K562 (cell line): Measurements from ENCODE around the gene PYDC1. TPM values are rescaled to one million over a fixed set of nuclear protein-coding genes. Genes with fewer than 3 reads are reported as not detected.
A peak's percentile ranks its signal among the peaks of the same experiment; 100 is the strongest.

Source experiments
- CSDE1 ChIP-seq, 2 experiments: fragments of 450-650 bp; IDR thresholded peaks; 2 replicates each; pipeline ENCODE4 v1.6.1; 2016; ENCODE audit warnings: mild to moderate bottlenecking in 1 of 2
- DNMT1 ChIP-seq: fragments of 450-650 bp; IDR thresholded peaks from 2 replicates; pipeline ENCODE4 v1.6.1; 2016; ENCODE audit warnings: antibody characterized with exemption, mild to moderate bottlenecking
- HBP1 ChIP-seq: fragments of 450-650 bp; formaldehyde crosslinking; IDR thresholded peaks from 2 replicates; pipeline ENCODE4 v1.4.0; 2022; ENCODE audit warnings: missing genetic modification characterization
- HEY1 ChIP-seq: fragments of 250-450 bp; sonication (Bioruptor Pico); IDR thresholded peaks from 2 replicates; pipeline ENCODE4 v1.5.0; 2020; ENCODE audit warnings: mild to moderate bottlenecking, moderate library complexity, borderline replicate concordance
- KLF1 ChIP-seq: fragments of 450-650 bp; IDR thresholded peaks from 2 replicates; pipeline ENCODE4 v1.6.1; 2016; ENCODE audit warnings: missing genetic modification characterization, missing compliant biosample characterization
- OTX1 ChIP-seq: fragments of 450-650 bp; formaldehyde crosslinking; IDR thresholded peaks from 2 replicates; pipeline ENCODE4 v1.4.0; 2022; ENCODE audit warnings: mild to moderate bottlenecking
- POLR2A ChIP-seq: fragments of 450-650 bp; conservative IDR thresholded peaks from 2 replicates; pipeline ENCODE4 v1.6.1; 2016
- PRMT5 ChIP-seq: sonication (generic); formaldehyde crosslinking; IDR thresholded peaks from 2 replicates; pipeline ENCODE4 v1.5.0; 2020; ENCODE audit warnings: missing genetic modification reagents
- SLC30A9 ChIP-seq: fragments of 250-450 bp; sonication (Bioruptor Pico); IDR thresholded peaks from 2 replicates; pipeline ENCODE4 v1.8.0; 2022; ENCODE audit warnings: mild to moderate bottlenecking, moderate library complexity
- TCF3 ChIP-seq: sonication (generic); formaldehyde crosslinking; IDR thresholded peaks from 2 replicates; pipeline ENCODE4 v1.4.0; 2020; ENCODE audit warnings: mild to moderate bottlenecking, missing genetic modification reagents
- ZNF324 ChIP-seq: fragments of 250-450 bp; sonication (Bioruptor Pico); IDR thresholded peaks from 2 replicates; pipeline ENCODE4 v1.4.0; 2020; ENCODE audit warnings: mild to moderate bottlenecking
- polyA plus RNA-seq, 8 experiments: library from polyadenylated mRNA; depleted of rRNA in 4 of 8; stranded (reverse) in 5 of 8; unstranded in 3 of 8; fragments of >200 nt; fragmentation: Nextera tagmentation in 2 of 8; fragmentation: Illumina TruSeq in 1 of 8; extraction: Ambion mirVana in 2 of 8; extraction: Trizol in 1 of 8; gene quantifications; 2 replicates each; pipeline versions ENCODE4 v1.2.1 to v1.2.3, GENCODE V29; 2011 to 2014; ENCODE audit warnings: inconsistent platforms in 1 of 8, missing spikeins in 1 of 8
- total RNA-seq, 7 experiments: library from RNA; depleted of rRNA in 6 of 7; stranded (reverse); fragments of >200 nt in 6 of 7; fragmentation: Illumina TruSeq in 2 of 7; extraction: Trizol in 2 of 7; gene quantifications; 2 replicates each; pipeline versions ENCODE4 v1.2.1 to v1.2.3, GENCODE V29; 2011 to 2021; ENCODE audit warnings: low replicate concordance in 1 of 7
- TF ChIP-seq, protein P1 (sequence below): sonication (generic); formaldehyde crosslinking; IDR thresholded peaks from 2 replicates; pipeline ENCODE4 v1.8.0; 2023; ENCODE audit warnings: mild to moderate bottlenecking, missing genetic modification reagents
- TF ChIP-seq, protein P2 (sequence below), 2 experiments: IDR thresholded peaks; 2 replicates each; pipeline ENCODE4 v1.6.1; 2011; ENCODE audit warnings: borderline replicate concordance in 1 of 2, control low read depth in 1 of 2, low read depth in 1 of 2, low read length in 1 of 2, mild to moderate bottlenecking in 1 of 2, mixed read lengths in 1 of 2, moderate library complexity in 1 of 2; ENCODE audit not compliant: insufficient read depth in 1 of 2, insufficient read length in 1 of 2, poor library complexity in 1 of 2, severe bottlenecking in 1 of 2; ENCODE audit errors: extremely low read depth in 1 of 2
- TF ChIP-seq, protein P3 (sequence below): fragments of 450-650 bp; formaldehyde crosslinking; IDR thresholded peaks from 2 replicates; pipeline ENCODE4 v1.4.0; 2022; ENCODE audit warnings: mild to moderate bottlenecking, moderate library complexity

Gene PYDC1
- total and polyA plus RNA-seq, 9 of the 15 experiments (the other 6 are each of a cell fraction or from before 2014, with no cell fraction given) = not detected

- TF ChIP-seq, protein P1, sequence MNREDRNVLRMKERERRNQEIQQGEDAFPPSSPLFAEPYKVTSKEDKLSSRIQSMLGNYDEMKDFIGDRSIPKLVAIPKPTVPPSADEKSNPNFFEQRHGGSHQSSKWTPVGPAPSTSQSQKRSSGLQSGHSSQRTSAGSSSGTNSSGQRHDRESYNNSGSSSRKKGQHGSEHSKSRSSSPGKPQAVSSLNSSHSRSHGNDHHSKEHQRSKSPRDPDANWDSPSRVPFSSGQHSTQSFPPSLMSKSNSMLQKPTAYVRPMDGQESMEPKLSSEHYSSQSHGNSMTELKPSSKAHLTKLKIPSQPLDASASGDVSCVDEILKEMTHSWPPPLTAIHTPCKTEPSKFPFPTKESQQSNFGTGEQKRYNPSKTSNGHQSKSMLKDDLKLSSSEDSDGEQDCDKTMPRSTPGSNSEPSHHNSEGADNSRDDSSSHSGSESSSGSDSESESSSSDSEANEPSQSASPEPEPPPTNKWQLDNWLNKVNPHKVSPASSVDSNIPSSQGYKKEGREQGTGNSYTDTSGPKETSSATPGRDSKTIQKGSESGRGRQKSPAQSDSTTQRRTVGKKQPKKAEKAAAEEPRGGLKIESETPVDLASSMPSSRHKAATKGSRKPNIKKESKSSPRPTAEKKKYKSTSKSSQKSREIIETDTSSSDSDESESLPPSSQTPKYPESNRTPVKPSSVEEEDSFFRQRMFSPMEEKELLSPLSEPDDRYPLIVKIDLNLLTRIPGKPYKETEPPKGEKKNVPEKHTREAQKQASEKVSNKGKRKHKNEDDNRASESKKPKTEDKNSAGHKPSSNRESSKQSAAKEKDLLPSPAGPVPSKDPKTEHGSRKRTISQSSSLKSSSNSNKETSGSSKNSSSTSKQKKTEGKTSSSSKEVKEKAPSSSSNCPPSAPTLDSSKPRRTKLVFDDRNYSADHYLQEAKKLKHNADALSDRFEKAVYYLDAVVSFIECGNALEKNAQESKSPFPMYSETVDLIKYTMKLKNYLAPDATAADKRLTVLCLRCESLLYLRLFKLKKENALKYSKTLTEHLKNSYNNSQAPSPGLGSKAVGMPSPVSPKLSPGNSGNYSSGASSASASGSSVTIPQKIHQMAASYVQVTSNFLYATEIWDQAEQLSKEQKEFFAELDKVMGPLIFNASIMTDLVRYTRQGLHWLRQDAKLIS (CRISPR knock-in tag) = no peak
- no peak for TF ChIP-seq CSDE1 (IDR thresholded peaks at IDR 0.05)
- TF ChIP-seq HBP1 (CRISPR knock-in tag) = no peak
- no peak for TF ChIP-seq KLF1 (tag)
- TF ChIP-seq POLR2A = no peak
- no peak for TF ChIP-seq ZNF324 (CRISPR knock-in tag)
- TF ChIP-seq, protein P2, sequence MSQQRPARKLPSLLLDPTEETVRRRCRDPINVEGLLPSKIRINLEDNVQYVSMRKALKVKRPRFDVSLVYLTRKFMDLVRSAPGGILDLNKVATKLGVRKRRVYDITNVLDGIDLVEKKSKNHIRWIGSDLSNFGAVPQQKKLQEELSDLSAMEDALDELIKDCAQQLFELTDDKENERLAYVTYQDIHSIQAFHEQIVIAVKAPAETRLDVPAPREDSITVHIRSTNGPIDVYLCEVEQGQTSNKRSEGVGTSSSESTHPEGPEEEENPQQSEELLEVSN (IDR thresholded peaks at IDR 0.05; ENCODE audit: borderline replicate concordance in 1 of 2, extremely low read depth in 1 of 2, insufficient read depth in 1 of 2, insufficient read length in 1 of 2, low read depth in 1 of 2, low read length in 1 of 2, poor library complexity in 1 of 2, severe bottlenecking in 1 of 2) = peak; percentile 26 to 31
- TF ChIP-seq PRMT5 = no peak
- no peak for TF ChIP-seq HEY1 (CRISPR knock-in tag)
- TF ChIP-seq, protein P3, sequence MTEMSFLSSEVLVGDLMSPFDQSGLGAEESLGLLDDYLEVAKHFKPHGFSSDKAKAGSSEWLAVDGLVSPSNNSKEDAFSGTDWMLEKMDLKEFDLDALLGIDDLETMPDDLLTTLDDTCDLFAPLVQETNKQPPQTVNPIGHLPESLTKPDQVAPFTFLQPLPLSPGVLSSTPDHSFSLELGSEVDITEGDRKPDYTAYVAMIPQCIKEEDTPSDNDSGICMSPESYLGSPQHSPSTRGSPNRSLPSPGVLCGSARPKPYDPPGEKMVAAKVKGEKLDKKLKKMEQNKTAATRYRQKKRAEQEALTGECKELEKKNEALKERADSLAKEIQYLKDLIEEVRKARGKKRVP (CRISPR knock-in tag) = no peak
- TF ChIP-seq OTX1 (CRISPR knock-in tag) = 0 out of 2 replicates have a peak, but pooled peaks have one; percentile 65
- 0 out of 2 replicates have a peak, but pooled peaks have one; percentile 72 for TF ChIP-seq DNMT1
- no peak for TF ChIP-seq SLC30A9 (CRISPR knock-in tag)
- TF ChIP-seq TCF3 = peak; percentile 74
Observed at GRCh38 chr16:31253642-31254045, 36.7 kb upstream of the PYDC1 start (continued).
